HG03558 (cell line): ENCODE data around the gene IL36B.

Experiments
- ATAC-seq: cut with Tn5 transposase; IDR thresholded peaks from one replicate; pipeline ENCODE4 v1.9.1; 2021; ENCODE audit warnings: moderate number of reproducible peaks; ENCODE audit not compliant: unreplicated experiment; ENCODE audit errors: extremely low read depth

The IL36B gene

GRCh38 chr2:113076954-113077669 lies 24.4 kb upstream of the IL36B start:
- no peak for ATAC-seq

- no peak for ATAC-seq
Measured at GRCh38 chr2:113075600-113075999, 22.9 kb upstream of the IL36B start.

GRCh38 chr2:113075030-113075429 lies 22.4 kb upstream of the IL36B start:
- ATAC-seq = no peak

GRCh38 chr2:113073325-113073834 lies 20.7 kb upstream of the IL36B start:
- no peak for ATAC-seq

- no peak for ATAC-seq
Measured at GRCh38 chr2:113072584-113072983, 19.9 kb upstream of the IL36B start.

GRCh38 chr2:113070606-113070975 lies 17.9 kb upstream of the IL36B start:
- ATAC-seq = no peak

- no peak for ATAC-seq
Measured at GRCh38 chr2:113069676-113070605, 17.3 kb upstream of the IL36B start.

GRCh38 chr2:113068706-113069485 lies 16.2 kb upstream of the IL36B start:
- no peak for ATAC-seq

- ATAC-seq = no peak
Measured at GRCh38 chr2:113068249-113068648, 15.6 kb upstream of the IL36B start.

GRCh38 chr2:113067681-113068080 lies 15.0 kb upstream of the IL36B start, which contains the start of gene IL1F10:
Gene IL1F10 (plus strand): TSS chr2:113067970. CDS start chr2:113072739, 4,769 bp downstream.
- no peak for ATAC-seq

- no peak for ATAC-seq
Measured at GRCh38 chr2:113064898-113065297, 12.2 kb upstream of the IL36B start.

- no peak for ATAC-seq
Measured at GRCh38 chr2:113064281-113064680, 11.6 kb upstream of the IL36B start.

- no peak for ATAC-seq
Measured at GRCh38 chr2:113061896-113062770, 9.5 kb upstream of the IL36B start.

- no peak for ATAC-seq
Measured at GRCh38 chr2:113061241-113061640, 8.6 kb upstream of the IL36B start.

- ATAC-seq = no peak
Measured at GRCh38 chr2:113060796-113061195, 8.1 kb upstream of the IL36B start.

- no peak for ATAC-seq
Measured at GRCh38 chr2:113060396-113060795, 7.7 kb upstream of the IL36B start.

GRCh38 chr2:113058998-113059960 lies 6.6 kb upstream of the IL36B start, which contains the start of gene IL36RN:
Gene IL36RN (plus strand): TSS chr2:113059198. CDS start chr2:113059439, 241 bp downstream.
- no peak for ATAC-seq

GRCh38 chr2:113058411-113058994 lies 5.8 kb upstream of the IL36B start:
- no peak for ATAC-seq
